Heart left ventricle (tissue), 13 donors: ENCODE data around the gene GRWD1.

Source experiments
- POLR2A ChIP-seq, 2 donors: fragments of 450-650 bp; IDR thresholded peaks; one replicate each; pipeline ENCODE4 v1.6.1; 2017; ENCODE audit warnings: antibody characterized with exemption in 2 of 2, mild to moderate bottlenecking in 2 of 2, moderate library complexity in 2 of 2
- TF ChIP-seq, protein P1 (sequence below), 12 donors: fragments of 200-600 bp; sonication (generic) in 4 of 12; IDR thresholded peaks; one replicate each; pipeline versions ENCODE4 v1.5.0 to v1.8.0; 2018 to 2022; ENCODE audit warnings: antibody characterized with exemption in 12 of 12, mild to moderate bottlenecking in 5 of 12
- donor health status: ischemic (EF 13 %, LVEDD 7.1; RV severe dilation, severe dysfunction).
- donor health status: DM: no; HTN: yes; CAD: no.
- donor health status: DM: no; HTN: no; CAD: no.
- donor health status: ischemic (EF 25% LVEDD 6.9; RV normal size, moderate dysfunction).
- donor health status: ischemic (EF 25% LVEDD 5.7; RV mildly dilated, moderate dysfunction).
- donor health status: ischemic (EF 35%, LVEDD 5.7; RV mildly dilated, moderate dysfunction).
- donor health status: nonischemic (EF 11% LVEDD 7.7; RV severe dilation, severe dysfunction).
- donor health status: DM: yes; HTN: yes; CAD: no.
- donor health status: PGD.
- donor health status: ischemic (EF 29% LVEDD 5.4; RV normal size, mild dysfunction).
- donor health status: nonischemic (EF 23%, LVEDD 6.1; RV moderate dilation, normal function).

DNA sequence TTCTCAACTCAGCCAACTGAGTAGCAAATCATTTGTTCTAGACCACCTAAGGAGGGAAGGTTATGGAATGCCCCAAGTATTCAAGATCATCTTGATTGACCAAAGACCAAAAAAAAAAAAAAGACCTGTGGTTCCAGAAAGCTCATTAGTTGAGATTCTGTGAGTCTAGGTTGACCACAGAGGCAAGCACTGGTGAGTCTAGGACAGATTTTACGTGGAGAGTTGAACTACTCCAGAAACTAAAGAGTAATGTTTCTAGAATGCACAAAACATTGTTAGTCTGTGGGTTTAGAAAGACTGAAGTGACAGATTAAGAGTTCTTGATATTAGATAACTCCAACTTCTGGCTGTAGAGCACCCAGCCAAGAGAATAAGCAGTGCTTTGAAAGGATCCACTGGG is 19.4 kb downstream of the GRWD1 start:
- TF ChIP-seq, protein P1, sequence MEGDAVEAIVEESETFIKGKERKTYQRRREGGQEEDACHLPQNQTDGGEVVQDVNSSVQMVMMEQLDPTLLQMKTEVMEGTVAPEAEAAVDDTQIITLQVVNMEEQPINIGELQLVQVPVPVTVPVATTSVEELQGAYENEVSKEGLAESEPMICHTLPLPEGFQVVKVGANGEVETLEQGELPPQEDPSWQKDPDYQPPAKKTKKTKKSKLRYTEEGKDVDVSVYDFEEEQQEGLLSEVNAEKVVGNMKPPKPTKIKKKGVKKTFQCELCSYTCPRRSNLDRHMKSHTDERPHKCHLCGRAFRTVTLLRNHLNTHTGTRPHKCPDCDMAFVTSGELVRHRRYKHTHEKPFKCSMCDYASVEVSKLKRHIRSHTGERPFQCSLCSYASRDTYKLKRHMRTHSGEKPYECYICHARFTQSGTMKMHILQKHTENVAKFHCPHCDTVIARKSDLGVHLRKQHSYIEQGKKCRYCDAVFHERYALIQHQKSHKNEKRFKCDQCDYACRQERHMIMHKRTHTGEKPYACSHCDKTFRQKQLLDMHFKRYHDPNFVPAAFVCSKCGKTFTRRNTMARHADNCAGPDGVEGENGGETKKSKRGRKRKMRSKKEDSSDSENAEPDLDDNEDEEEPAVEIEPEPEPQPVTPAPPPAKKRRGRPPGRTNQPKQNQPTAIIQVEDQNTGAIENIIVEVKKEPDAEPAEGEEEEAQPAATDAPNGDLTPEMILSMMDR (IDR thresholded peaks at IDR 0.05): no peak
- no peak for TF ChIP-seq POLR2A (IDR thresholded peaks at IDR 0.05)
